ENCODE data around the gene CAPN9. TPM values are rescaled to one million over a fixed set of nuclear protein-coding genes. Genes with fewer than 3 reads are reported as not detected.

CAPN9 gene
- total RNA-seq, 4 donors from 2014 or later, result not detected

DNA sequence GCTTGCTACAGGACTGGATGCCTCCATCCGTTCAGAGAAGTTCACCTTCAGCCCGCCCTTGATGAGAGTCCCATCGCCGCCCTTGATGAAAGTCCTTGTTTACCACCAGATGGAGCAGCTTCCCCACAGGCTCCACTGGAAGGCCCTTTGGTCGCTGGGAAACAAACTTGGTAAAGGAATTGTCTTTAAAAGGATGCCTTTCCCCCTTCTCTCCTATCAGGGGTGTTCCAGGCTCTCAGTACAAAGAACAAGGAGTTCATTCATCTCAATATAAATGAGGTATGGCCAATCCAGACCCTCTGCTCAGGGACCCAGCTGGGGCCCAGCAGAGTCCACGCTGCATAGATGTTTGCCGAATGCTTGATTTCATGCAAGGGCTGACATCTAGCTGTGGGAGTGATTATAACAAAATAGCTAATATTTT lies 50.8 kb downstream of the CAPN9 start:
- no peaks in the 10 kb centered on the region for H3K4me1 ChIP-seq
- H3K36me3 ChIP-seq, result no peaks in the 10 kb centered on the region
- peak; percentile 83 to 96 for ATAC-seq
- in situ Hi-C loops (cut with MboI; ENCODE audit: low sequenced_read_pairs in 4 of 4) (loop anchor here in 3 of 4 donors (5.0 to 25.0 kb wide), 3 partner anchors 127 to 414 kb away; no protein-coding TSS in a partner anchor), intact Hi-C loops (cut with DNase I; ENCODE audit: low total_unique reads) (loop anchor here (1.0 to 5.0 kb wide), 3 partner anchors 119 to 413 kb away; partner anchors contain the start of genes ARV1 and TTC13)
- H3K4me3 ChIP-seq, result no peak overlapping the region
- DNase-seq, result peak; percentile 35 to 57
- H3K27ac ChIP-seq, result no peak overlapping the region
- no peaks in the 10 kb centered on the region for H3K9me3 ChIP-seq
- no peaks in the 10 kb centered on the region for H3K27me3 ChIP-seq
- TF ChIP-seq CTCF (IDR thresholded peaks at IDR 0.05 in 4 of 5, conservative IDR thresholded peaks at IDR 0.05 in 1 of 5), result peak; percentile 65 to 82 (median 77)
- no peak for TF ChIP-seq POLR2A (IDR thresholded peaks at IDR 0.05)

DNA sequence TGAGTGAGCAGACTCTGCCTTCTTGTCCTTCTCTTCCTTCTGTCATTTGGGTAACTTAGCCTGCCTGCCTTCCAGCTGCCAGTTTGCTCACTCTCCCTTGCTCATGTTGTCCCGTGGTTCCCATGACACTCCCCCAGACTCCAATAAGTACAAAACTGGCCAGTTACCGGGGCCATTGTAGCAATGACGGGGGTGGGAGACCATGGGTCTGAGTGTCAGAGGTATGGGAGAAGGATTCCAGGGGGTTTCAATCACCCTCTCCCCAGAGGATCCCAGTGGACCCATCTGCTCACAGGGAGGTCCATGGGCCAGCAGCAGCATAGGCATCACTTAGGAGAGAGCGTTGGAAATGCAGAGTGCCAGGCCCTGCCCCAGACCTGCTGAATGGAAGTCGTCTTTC lies 51.3 kb downstream of the CAPN9 start:
- H3K27me3 ChIP-seq, result no peaks in the 10 kb centered on the region
- no peak for TF ChIP-seq CTCF (IDR thresholded peaks at IDR 0.05 in 4 of 5, conservative IDR thresholded peaks at IDR 0.05 in 1 of 5)
- no peak for TF ChIP-seq POLR2A (IDR thresholded peaks at IDR 0.05)

GRCh38 chr1:230800891-230801840 lies 54.0 kb downstream of the CAPN9 start:
- H3K36me3 ChIP-seq, result no peaks in the 10 kb centered on the region
- intact Hi-C loops (cut with DNase I; ENCODE audit: low total_unique reads) (no loop called here), in situ Hi-C loops (cut with MboI; ENCODE audit: low sequenced_read_pairs in 4 of 4) (loop anchor here in 2 of 4 donors (5.0 to 25.0 kb wide), 3 partner anchors 111 to 411 kb away; no protein-coding TSS in a partner anchor)
- TF ChIP-seq POLR2A (IDR thresholded peaks at IDR 0.05) (no peak), CTCF (IDR thresholded peaks at IDR 0.05 in 4 of 5, conservative IDR thresholded peaks at IDR 0.05 in 1 of 5) (no peak)
- H3K4me3 ChIP-seq, result no peak overlapping the region
- H3K9me3 ChIP-seq, result no peaks in the 10 kb centered on the region
- DNase-seq (no peak), ATAC-seq (no peak)
- peaks cover 0 to 2% of the 10 kb centered on the region in 2 donors for H3K4me1 ChIP-seq
- no peak overlapping the region for H3K27ac ChIP-seq
- H3K27me3 ChIP-seq, result no peaks in the 10 kb centered on the region

More for the DNA sequence above, 51.3 kb downstream of the CAPN9 start:
- H3K36me3 ChIP-seq, result no peaks in the 10 kb centered on the region
- no peak overlapping the region for H3K27ac ChIP-seq
- no peak overlapping the region for H3K4me3 ChIP-seq
- in situ Hi-C loops (cut with MboI; ENCODE audit: low sequenced_read_pairs in 4 of 4) (loop anchor here in 3 of 4 donors (5.0 to 25.0 kb wide), 3 partner anchors 126 to 414 kb away; no protein-coding TSS in a partner anchor), intact Hi-C loops (cut with DNase I; ENCODE audit: low total_unique reads) (loop anchor here (1.0 to 5.0 kb wide), 3 partner anchors 119 to 413 kb away; partner anchors contain the start of genes ARV1 and TTC13)
- no peaks in the 10 kb centered on the region for H3K9me3 ChIP-seq
- no peak for DNase-seq
- no peaks in the 10 kb centered on the region for H3K4me1 ChIP-seq
- no peak for ATAC-seq

DNA sequence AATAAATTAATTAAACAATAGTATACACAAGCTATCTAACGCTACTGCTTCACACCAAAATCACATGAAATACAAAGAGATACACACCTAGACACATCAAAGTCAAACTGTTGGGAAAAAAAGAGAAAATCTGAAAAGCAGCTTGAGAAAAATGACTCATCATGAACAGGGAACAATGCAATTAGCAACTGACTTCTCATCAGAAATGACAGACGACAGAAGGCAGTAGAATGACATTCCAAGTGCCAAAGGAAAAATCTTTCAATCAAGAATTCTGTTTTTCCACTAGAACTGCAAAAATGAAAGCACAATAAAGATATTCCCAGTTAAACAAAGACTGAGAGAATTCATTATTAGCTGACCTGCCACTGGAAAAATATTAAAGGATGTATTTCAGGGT lies 57.2 kb downstream of the CAPN9 start:
- H3K36me3 ChIP-seq, result no peaks in the 10 kb centered on the region
- H3K27ac ChIP-seq, result no peak overlapping the region
- in situ Hi-C loops (cut with MboI; ENCODE audit: low sequenced_read_pairs in 4 of 4), result loop anchor here in 2 of 4 donors (5.0 to 25.0 kb wide), 3 partner anchors 108 to 408 kb away; no protein-coding TSS in a partner anchor
- H3K4me1 ChIP-seq, result peaks cover 25 to 34% of the 10 kb centered on the region in 2 donors
- TF ChIP-seq CTCF (IDR thresholded peaks at IDR 0.05 in 4 of 5, conservative IDR thresholded peaks at IDR 0.05 in 1 of 5) (no peak), POLR2A (IDR thresholded peaks at IDR 0.05) (no peak)
- intact Hi-C loops (cut with DNase I; ENCODE audit: low total_unique reads), result no loop called here
- no peaks in the 10 kb centered on the region for H3K27me3 ChIP-seq
- no peak for ATAC-seq
- no peak overlapping the region for H3K4me3 ChIP-seq
- no peaks in the 10 kb centered on the region for H3K9me3 ChIP-seq
- DNase-seq, result no peak

All from gastrocnemius medialis (tissue), 4 donors.